ENCODE results near the gene CEBPZ.
A peak's percentile ranks its signal among the peaks of the same experiment; 100 is the strongest.

CEBPZ gene

DNA sequence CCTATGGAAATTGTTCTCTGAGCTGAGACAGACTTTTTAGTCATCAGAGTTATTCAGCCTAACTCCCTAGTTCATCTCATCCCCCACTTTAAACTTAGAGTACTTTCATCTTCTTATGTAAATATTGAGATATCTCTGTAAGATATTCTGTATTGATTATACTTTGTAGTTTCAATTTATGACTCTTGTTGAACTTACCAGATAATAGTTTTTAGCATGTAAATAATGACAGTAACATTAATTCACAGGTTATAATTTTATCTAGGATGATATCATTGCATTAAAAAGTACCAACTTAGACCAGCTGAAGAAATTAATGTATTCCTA, 59.8 kb downstream of the CEBPZ start:
- Histone ChIP-seq H3K9me3 (no peaks in the 10 kb centered on the region), H3K36me3 (no peaks in the 10 kb centered on the region), H3K27ac (no peak overlapping the region), H3K4me3 (no peak overlapping the region), H3K4me1 (no peaks in the 10 kb centered on the region), H3K27me3 (no peaks in the 10 kb centered on the region)
- no peak for DNase-seq
- intact Hi-C loops (cut with DNase I; ENCODE audit: low total_unique reads), result no loop called here
- TF ChIP-seq, protein P1, sequence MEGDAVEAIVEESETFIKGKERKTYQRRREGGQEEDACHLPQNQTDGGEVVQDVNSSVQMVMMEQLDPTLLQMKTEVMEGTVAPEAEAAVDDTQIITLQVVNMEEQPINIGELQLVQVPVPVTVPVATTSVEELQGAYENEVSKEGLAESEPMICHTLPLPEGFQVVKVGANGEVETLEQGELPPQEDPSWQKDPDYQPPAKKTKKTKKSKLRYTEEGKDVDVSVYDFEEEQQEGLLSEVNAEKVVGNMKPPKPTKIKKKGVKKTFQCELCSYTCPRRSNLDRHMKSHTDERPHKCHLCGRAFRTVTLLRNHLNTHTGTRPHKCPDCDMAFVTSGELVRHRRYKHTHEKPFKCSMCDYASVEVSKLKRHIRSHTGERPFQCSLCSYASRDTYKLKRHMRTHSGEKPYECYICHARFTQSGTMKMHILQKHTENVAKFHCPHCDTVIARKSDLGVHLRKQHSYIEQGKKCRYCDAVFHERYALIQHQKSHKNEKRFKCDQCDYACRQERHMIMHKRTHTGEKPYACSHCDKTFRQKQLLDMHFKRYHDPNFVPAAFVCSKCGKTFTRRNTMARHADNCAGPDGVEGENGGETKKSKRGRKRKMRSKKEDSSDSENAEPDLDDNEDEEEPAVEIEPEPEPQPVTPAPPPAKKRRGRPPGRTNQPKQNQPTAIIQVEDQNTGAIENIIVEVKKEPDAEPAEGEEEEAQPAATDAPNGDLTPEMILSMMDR (IDR thresholded peaks at IDR 0.05), result no peak

DNA sequence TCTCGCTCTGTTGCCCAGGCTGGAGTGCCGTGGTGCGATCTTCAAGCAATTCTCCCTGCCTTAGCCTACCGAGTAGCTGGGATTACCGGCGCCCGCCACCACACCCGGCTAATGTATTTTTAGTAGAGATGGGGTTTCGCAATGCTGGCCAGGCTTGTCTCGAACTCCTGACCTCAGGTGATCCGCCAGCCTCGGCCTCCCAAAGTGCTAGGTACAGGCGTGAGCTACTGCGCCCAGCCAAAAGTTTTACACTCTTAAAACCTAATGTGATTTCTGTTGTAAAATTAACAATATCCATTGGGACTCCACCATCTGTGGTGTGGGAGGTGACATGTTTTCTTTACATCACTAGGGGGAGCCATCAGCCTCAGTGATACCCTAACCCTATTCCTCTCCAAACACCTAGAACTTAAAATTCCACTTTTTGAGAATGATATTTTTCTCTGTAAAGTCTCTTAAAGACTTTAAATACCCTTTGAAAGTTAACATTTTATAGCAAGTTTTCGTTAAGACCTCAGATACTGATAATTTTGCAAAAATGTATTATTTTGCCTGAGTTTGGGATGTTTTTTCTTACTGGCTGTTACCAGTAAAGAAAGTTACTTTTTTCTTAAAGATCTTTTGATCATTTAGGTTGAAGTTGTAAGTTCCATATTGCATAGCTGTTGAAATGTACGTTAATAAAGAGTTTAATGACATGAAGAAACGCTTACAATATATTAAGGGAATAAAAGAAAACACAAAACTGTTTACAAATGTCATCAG, 63.0 kb downstream of the CEBPZ start:
- TF ChIP-seq, protein P1 (IDR thresholded peaks at IDR 0.05), result peak; percentile 41 to 50
- peaks cover 0 to 18% (median 0%) of the 10 kb centered on the region in 3 donors for H3K9me3 ChIP-seq
- H3K36me3 ChIP-seq, result no peaks in the 10 kb centered on the region
- DNase-seq, result no peak
- no peak overlapping the region for H3K4me3 ChIP-seq
- intact Hi-C loops (cut with DNase I; ENCODE audit: low total_unique reads), result no loop called here
- no peaks in the 10 kb centered on the region for H3K4me1 ChIP-seq
- H3K27ac ChIP-seq, result no peak overlapping the region
- H3K27me3 ChIP-seq, result no peaks in the 10 kb centered on the region

DNA sequence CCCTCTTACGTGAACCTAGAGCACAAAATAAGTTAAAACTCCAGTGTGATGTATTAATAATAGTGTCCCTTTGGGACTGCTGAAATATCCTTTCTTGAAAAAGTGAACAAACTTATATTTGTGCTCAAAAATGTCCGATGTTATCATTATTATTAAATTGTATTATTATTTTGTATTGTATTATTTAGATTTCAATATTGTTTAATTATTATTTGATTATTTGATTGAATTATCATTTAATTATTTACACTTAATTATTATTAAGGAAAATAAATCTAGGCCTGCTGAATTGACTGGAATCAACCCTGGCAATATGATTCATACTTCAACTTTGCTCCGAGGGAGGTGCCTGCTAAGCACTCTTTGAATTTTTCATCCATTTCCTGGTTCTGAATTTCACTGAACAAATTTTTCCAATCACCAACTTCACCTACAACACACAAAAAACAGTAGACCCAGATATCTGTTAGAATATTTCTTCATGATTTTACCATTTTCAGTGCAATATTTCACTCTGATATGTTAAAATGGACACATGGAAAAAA, 63.7 kb downstream of the CEBPZ start:
- TF ChIP-seq, protein P1 (IDR thresholded peaks at IDR 0.05), result no peak
- intact Hi-C loops (cut with DNase I; ENCODE audit: low total_unique reads), result no loop called here
- Histone ChIP-seq H3K9me3 (peaks cover 0 to 19% (median 0%) of the 10 kb centered on the region in 3 donors), H3K27ac (no peak overlapping the region), H3K36me3 (no peaks in the 10 kb centered on the region), H3K4me3 (no peak overlapping the region), H3K27me3 (no peaks in the 10 kb centered on the region), H3K4me1 (no peaks in the 10 kb centered on the region)
- no peak for DNase-seq

DNA sequence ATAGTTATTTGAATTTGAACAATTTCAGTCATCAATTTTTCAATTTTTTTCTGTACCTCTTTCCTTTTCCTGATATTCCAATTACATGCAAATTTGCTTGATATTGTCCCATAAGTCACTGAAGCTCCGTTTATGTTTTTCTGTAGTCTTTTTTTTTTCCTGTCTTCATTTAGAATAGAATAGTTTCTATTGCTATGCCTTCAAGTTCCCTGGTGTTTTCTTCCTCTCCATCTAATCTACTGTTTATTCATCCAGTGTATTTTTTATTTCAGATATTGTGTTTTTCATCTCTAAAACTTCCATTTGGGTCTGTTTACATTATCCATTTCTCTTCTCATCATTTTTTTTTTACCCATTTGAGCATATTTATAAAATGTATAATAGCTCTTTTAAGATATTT, 66.6 kb downstream of the CEBPZ start:
- DNase-seq, result no peak
- Histone ChIP-seq H3K4me1 (no peaks in the 10 kb centered on the region), H3K27ac (no peak overlapping the region), H3K4me3 (no peak overlapping the region), H3K9me3 (peaks cover 0 to 19% (median 0%) of the 10 kb centered on the region in 3 donors), H3K27me3 (no peaks in the 10 kb centered on the region), H3K36me3 (no peaks in the 10 kb centered on the region)
- TF ChIP-seq, protein P1 (IDR thresholded peaks at IDR 0.05), result no peak
- intact Hi-C loops (cut with DNase I; ENCODE audit: low total_unique reads), result no loop called here

DNA sequence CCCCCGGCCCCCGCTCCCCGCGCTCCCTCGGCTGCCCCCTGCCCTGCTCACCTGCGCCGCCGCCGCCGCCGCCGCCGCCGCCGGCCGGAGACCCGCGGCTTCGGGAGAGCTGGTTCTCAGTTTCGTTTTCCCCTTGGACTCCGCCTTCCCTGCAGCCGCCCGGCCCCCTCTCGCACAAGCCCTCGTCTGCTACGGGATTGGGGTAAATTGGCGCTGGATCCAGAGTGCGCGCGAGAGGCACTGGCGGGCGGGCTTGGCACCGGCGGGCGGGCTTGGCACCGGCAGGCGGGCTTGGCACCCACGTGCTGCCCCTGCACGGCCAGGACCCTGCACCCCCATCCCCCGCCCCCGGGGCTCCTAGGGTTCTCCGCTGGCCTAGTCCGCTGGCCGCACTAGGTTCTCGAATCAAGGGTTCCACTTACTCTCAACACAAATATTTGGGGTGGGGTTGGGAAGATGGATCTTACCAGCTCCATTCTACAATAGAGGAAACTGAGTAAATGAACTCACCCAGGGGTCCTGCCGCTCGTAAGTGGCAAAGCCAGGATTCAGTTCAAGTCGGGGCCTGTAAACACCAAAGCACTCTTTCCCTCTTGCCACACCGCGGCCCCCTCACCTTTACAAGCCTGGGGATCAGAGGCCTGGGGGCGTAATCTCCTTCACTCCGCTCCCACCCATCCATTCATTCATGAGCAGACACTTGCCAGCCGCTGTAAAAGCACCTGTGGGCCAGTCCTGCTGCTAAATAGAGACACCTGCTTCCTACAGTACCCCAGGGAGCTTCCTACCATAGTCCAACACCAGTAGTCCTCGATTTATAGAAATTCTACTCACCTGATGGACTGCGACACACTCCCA, 74.3 kb downstream of the CEBPZ start, which contains the start of gene EIF2AK2:
Gene EIF2AK2, minus strand, starts transcription at position 124 of the 858 bp plus-strand sequence. CDS start 9,174 bp downstream, outside the sequence.
- peak within 1 kb of the TSS; percentile 85 to 91 for H3K27ac ChIP-seq
- DNase-seq, result peak; percentile 86 to 92
- no peaks in the 10 kb centered on the region for H3K9me3 ChIP-seq
- peak within 1 kb of the TSS; percentile 89 to 96 for H3K4me3 ChIP-seq
- no peaks in the 10 kb centered on the region for H3K36me3 ChIP-seq
- intact Hi-C loops (cut with DNase I; ENCODE audit: low total_unique reads), result no loop called here
- no peaks in the 10 kb centered on the region for H3K27me3 ChIP-seq
- TF ChIP-seq, protein P1 (IDR thresholded peaks at IDR 0.05), result no peak
- peaks cover 0 to 26% (median 19%) of the 10 kb centered on the region in 4 donors for H3K4me1 ChIP-seq

All from tibial artery (tissue), 4 donors.